Measurements from ENCODE around the gene RFESD.
"Not testable (repeated sequence)": the region's sequence is repeated elsewhere in the genome, so short reads cannot be mapped to it uniquely, and the experiment has no call there.

The RFESD gene

DNA sequence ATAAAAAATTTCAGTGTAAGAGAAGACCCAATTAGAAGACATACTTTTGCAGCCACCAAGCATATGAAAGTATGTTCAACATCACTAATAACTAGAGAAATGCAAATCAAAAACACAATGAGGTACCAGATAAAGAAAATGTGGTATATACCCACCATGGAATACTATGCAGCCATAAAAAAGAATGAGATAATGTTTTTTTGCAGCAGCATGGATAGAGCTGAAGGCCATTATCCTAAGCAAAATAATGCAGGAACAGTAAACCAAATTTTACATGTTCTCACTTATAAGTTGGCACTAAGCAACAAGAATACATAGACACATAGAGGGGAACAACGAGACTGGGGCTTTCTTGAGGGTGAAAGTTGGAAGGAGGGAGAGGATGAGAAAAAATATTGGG, 43.1 kb downstream of the RFESD start:
- no peak overlapping the region for H3K4me3 ChIP-seq (ENCODE audit: low read depth, low read length)
- DNase-seq (ENCODE audit: low read depth), result no peak
- TF ChIP-seq, protein P1, sequence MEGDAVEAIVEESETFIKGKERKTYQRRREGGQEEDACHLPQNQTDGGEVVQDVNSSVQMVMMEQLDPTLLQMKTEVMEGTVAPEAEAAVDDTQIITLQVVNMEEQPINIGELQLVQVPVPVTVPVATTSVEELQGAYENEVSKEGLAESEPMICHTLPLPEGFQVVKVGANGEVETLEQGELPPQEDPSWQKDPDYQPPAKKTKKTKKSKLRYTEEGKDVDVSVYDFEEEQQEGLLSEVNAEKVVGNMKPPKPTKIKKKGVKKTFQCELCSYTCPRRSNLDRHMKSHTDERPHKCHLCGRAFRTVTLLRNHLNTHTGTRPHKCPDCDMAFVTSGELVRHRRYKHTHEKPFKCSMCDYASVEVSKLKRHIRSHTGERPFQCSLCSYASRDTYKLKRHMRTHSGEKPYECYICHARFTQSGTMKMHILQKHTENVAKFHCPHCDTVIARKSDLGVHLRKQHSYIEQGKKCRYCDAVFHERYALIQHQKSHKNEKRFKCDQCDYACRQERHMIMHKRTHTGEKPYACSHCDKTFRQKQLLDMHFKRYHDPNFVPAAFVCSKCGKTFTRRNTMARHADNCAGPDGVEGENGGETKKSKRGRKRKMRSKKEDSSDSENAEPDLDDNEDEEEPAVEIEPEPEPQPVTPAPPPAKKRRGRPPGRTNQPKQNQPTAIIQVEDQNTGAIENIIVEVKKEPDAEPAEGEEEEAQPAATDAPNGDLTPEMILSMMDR (IDR thresholded peaks at IDR 0.05; ENCODE audit: insufficient read depth, low read depth, low read length, missing control alignments), result no peak

DNA sequence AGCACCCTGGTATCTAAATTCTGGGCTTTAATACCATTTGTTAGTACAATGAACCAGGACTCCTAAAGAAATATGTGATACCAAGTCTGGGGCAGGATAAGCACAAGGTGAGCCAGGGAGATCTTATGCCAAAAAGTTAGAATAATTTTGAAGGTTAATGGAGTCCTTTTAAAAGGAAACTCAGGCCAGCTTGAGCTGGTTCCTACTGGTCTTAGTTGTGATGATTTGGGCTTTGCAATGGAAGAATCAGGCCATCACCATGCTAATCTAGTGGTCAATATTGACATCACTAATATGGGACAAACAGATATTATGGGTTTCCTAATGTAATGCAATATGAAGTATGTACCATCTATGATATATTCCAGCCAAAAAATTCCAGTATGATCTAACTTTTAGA, 43.8 kb downstream of the RFESD start:
- TF ChIP-seq, protein P1 (IDR thresholded peaks at IDR 0.05; ENCODE audit: insufficient read depth, low read depth, low read length, missing control alignments), result no peak

DNA sequence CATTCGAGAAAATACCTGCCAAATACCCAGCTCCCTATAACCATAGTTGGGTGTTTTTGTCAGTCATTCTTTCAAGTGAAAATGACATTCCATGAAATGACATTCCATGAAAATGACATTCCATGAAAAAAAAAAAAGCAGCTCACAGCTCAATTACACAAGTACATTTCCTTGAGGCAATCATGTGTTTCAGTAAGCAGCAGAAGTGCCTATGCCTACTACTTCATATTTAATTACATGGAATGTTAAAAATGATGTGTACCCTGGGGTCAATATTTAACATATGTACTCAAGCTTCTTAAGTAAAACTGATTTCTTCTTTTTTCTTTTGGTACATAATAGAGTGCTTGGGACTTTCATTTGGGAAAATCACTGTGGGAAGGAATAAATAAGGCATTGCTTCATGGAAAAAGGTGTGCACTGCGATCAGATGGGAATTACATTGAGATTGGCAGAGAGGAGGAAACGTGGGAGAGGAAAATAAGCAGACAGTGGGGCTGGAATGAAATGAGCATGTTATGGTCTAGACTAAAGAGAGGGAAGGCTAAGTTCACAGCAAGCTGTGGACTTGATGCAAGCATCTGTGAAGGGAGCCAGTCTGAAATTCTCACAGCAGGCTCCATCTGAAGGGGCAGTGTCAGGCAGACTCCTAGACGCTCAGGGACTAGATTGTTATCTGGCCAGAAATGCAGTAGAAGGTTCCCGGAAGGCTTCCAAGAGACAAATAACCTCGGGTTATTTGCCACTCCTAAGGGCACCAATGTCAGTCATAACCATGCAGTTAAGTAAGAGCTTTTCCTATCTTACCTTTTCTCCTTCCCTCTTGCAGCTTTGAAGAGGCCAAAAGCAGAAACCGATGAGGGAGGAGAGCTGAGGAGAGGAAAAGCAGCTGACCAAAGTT, 51.5 kb downstream of the RFESD start:
- TF ChIP-seq, protein P1 (IDR thresholded peaks at IDR 0.05; ENCODE audit: insufficient read depth, low read depth, low read length, missing control alignments), result no peak
- no peak for DNase-seq (ENCODE audit: low read depth)
- no peak overlapping the region for H3K4me3 ChIP-seq (ENCODE audit: low read depth, low read length)

More for the DNA sequence above, 43.8 kb downstream of the RFESD start:
- H3K4me3 ChIP-seq (ENCODE audit: low read depth, low read length), result no peak overlapping the region
- no peak for DNase-seq (ENCODE audit: low read depth)

DNA sequence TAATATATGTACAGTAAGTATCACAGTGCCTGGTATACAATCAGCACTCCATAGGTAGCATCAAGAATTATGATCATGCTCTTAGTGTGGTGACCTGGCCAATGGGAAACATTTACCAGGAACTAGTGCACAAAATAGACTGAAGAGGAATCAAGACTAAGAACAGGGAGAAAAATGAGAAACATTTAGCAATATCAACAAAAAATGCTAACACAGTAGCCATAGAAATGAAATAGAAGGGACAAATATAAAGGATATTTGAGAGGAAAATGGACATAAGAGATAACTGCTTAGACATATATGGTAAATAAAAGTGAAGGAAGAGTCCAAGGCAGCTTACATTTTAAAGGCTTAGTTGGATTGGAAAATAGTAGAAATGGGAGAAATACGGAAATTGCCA, 52.8 kb downstream of the RFESD start:
- no peak overlapping the region for H3K4me3 ChIP-seq (ENCODE audit: low read depth, low read length)
- DNase-seq (ENCODE audit: low read depth), result no peak
- TF ChIP-seq, protein P1 (IDR thresholded peaks at IDR 0.05; ENCODE audit: insufficient read depth, low read depth, low read length, missing control alignments), result no peak

DNA sequence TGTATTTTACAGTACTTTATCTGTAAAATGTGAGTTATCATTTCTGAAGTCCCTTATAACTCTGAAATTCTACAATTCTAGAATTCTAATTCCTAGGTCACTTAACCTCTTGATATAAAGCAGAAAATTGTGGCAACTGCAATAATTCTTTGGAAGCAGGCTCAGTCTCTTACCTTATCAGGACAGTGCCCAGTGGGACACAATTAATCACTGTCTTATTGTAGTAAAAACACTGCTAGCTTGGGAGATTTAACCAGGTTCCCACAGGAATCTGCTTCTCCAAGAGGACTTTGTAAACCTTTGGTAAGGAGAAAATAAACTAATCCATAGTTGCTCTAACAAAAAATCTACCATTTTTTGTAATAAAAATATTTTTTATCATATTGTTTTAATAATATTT, 54.5 kb downstream of the RFESD start:
- TF ChIP-seq, protein P1 (IDR thresholded peaks at IDR 0.05; ENCODE audit: insufficient read depth, low read depth, low read length, missing control alignments), result no peak
- no peak overlapping the region for H3K4me3 ChIP-seq (ENCODE audit: low read depth, low read length)
- no peak for DNase-seq (ENCODE audit: low read depth)

DNA sequence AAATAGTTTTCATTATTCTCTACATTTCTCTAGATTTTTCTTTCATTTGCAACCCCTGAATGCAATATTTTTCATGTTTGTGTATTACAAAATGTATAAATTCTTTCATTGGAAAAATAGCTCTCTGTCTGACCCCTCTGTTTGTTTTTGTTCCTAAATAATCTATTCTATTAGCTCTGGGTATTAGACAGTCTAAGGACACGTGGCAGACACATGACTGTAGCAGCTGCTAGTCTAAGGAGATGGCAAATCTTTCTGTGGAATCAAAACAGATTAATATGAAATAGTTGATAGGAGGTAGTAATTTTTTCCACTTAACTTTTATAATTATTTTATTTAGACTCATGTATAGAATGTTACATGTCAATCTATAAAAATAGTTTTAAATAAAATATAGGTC, 57.6 kb downstream of the RFESD start:
- TF ChIP-seq, protein P1 (IDR thresholded peaks at IDR 0.05; ENCODE audit: insufficient read depth, low read depth, low read length, missing control alignments), result no peak

DNA sequence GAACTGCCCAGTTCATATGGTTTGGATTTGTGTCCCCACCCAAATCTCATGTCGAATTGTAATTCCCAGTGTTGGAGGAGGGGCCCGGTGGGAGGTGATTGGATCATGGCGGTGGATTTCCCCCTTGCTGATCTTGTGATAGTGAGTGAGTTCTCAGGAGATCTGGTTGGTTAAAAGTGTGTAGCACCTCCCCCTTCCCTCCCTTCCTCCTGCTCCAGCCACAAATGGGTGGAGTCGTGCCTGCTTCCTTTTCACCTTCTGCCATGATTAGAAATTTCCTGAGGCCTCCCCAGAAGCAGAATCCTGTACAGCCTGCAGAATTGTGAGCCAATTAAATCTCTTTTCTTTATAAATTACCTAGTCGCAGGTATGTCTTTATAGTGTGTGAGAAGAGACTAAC, 59.6 kb downstream of the RFESD start:
- not testable (repeated sequence) for H3K4me3 ChIP-seq (ENCODE audit: low read depth, low read length); DNase-seq (ENCODE audit: low read depth)

More for the DNA sequence above, 57.6 kb downstream of the RFESD start:
- DNase-seq (ENCODE audit: low read depth), result no peak
- H3K4me3 ChIP-seq (ENCODE audit: low read depth, low read length), result no peak overlapping the region
